Body of pancreas (tissue), 4 donors: ENCODE data around the gene SLCO1B1. TPM values are rescaled to one million over a fixed set of nuclear protein-coding genes. Genes with fewer than 3 reads are reported as not detected.
"Not testable (repeated sequence)": the region's sequence is repeated elsewhere in the genome, so short reads cannot be mapped to it uniquely, and the experiment has no call there.

Experiments used
- ATAC-seq: fragments of 150-250 bp; one replicate; pipeline ENCODE4 v1.9.1; 2016
- DNase-seq, 4 donors: peaks; one replicate each; pipeline ENCODE4 v3.0.0-alpha.2; 2019
- H3K27ac ChIP-seq, 4 donors: fragments of 200-600 bp; sonication (generic); 1 replicate in 3 of 4; 2 replicates in 1 of 4; pipeline versions ENCODE4 v1.5.1 to v1.6.1; 2016 to 2019; ENCODE audit warnings: mild to moderate bottlenecking in 1 of 4, mixed read lengths in 1 of 4, moderate library complexity in 1 of 4
- H3K27me3 ChIP-seq, 2 donors: fragments of 200-600 bp; sonication (generic); one replicate each; pipeline ENCODE4 v1.6.0; 2016; ENCODE audit warnings: mild to moderate bottlenecking in 1 of 2
- H3K36me3 ChIP-seq, 2 donors: fragments of 200-600 bp; sonication (generic); replicated peaks in 1 of 2; 2 replicates each; pipeline ENCODE4 v1.5.1; 2016; ENCODE audit warnings: low read depth in 2 of 2; ENCODE audit not compliant: insufficient read depth in 1 of 2
- H3K4me1 ChIP-seq: fragments of 200-600 bp; sonication (generic); one replicate; pipeline ENCODE4 v1.6.0; 2016
- H3K4me3 ChIP-seq, 2 donors: fragments of 200-600 bp; sonication (generic); 1 replicate in 1 of 2; 2 replicates in 1 of 2; pipeline ENCODE4 v1.5.1; 2016 to 2019
- H3K9me3 ChIP-seq, 3 donors: fragments of 200-600 bp; sonication (generic); 1 replicate in 2 of 3; 2 replicates in 1 of 3; pipeline ENCODE4 v1.5.1; 2016
- POLR2A ChIP-seq, 3 donors: fragments of 450-650 bp; IDR thresholded peaks; one replicate each; pipeline ENCODE4 v1.6.1; 2016; ENCODE audit warnings: antibody characterized with exemption in 3 of 3, mild to moderate bottlenecking in 2 of 3
- WGBS, 2 donors: methylation state at CpG; one replicate each; pipeline ENCODE4 v1.1.5; 2017; 5-methylcytosine and 5-hydroxymethylcytosine counted together
- intact Hi-C: fragments of 100-400 bp; cut with DNase I; formaldehyde crosslinking; loops from one replicate; pipeline ENCODE4 v1.15.1; 2023
- total RNA-seq, 2 donors: library from RNA; depleted of rRNA; stranded (reverse); fragments of >200 nt; gene quantifications; one replicate each; pipeline ENCODE4 v1.1.0, GENCODE V29; 2016
- TF ChIP-seq, protein P1 (sequence below), 7 experiments: fragments of 450-650 bp in 4 of 7; fragments of 200-600 bp in 3 of 7; sonication (generic) in 3 of 7; IDR thresholded peaks; one replicate each; pipeline ENCODE4 v1.5.1; 2016 to 2019; ENCODE audit warnings: antibody characterized with exemption in 7 of 7

Gene SLCO1B1
- total RNA-seq, 2 donors from 2014 or later: not detected

DNA sequence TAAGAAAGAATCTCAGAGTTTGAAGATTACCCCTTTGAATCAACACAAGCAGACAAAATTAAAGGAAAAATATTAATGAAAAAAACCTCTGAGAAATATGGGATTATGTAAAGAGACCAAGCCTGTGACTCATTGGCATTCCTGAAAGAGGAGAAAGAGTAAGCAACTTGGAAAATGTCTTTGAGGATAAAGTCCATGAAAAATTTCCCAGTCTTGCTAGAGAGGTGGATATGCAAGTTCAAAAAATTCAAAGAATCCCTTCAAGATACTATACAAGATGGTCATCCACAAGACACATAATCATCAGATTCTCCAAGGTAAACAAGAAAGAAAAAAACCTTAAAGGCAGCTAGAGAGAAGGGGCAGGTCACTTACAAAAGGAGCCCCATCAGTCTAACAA, 13.3 kb downstream of the SLCO1B1 start:
- Histone ChIP-seq H3K4me1 (peaks cover 5% of the 10 kb centered on the region), H3K27me3 (no peaks in the 10 kb centered on the region), H3K4me3 (no peak overlapping the region), H3K36me3 (no peaks in the 10 kb centered on the region), H3K27ac (no peak overlapping the region), H3K9me3 (no peaks in the 10 kb centered on the region)
- DNase-seq (no peak), ATAC-seq (no peak)
- intact Hi-C loops: no loop called here
- TF ChIP-seq POLR2A (IDR thresholded peaks at IDR 0.05): no peak
- TF ChIP-seq, protein P1, sequence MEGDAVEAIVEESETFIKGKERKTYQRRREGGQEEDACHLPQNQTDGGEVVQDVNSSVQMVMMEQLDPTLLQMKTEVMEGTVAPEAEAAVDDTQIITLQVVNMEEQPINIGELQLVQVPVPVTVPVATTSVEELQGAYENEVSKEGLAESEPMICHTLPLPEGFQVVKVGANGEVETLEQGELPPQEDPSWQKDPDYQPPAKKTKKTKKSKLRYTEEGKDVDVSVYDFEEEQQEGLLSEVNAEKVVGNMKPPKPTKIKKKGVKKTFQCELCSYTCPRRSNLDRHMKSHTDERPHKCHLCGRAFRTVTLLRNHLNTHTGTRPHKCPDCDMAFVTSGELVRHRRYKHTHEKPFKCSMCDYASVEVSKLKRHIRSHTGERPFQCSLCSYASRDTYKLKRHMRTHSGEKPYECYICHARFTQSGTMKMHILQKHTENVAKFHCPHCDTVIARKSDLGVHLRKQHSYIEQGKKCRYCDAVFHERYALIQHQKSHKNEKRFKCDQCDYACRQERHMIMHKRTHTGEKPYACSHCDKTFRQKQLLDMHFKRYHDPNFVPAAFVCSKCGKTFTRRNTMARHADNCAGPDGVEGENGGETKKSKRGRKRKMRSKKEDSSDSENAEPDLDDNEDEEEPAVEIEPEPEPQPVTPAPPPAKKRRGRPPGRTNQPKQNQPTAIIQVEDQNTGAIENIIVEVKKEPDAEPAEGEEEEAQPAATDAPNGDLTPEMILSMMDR (IDR thresholded peaks at IDR 0.05): no peak

DNA sequence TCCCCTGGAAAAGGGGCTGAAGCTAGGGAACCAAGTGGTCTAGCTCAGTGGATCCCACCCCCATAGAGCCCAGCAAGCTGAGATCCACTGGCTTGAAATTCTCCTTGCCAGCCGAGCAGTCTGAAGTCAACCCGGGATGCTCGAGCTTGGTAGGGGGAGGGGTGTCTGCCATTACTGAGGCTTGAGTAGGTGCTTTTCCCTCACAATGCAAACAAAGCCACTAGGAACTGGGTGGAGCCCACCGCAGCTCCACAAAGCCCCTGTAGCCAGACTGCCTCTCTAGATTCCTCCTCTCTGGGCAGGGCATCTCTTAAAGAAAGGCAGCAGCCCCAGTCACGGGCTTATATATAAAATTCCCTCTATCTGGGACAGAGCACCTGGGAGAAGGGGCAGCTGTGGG, 18.9 kb downstream of the SLCO1B1 start:
- H3K27ac ChIP-seq, H3K36me3 ChIP-seq, H3K4me1 ChIP-seq, DNase-seq, ATAC-seq, intact Hi-C loops, H3K9me3 ChIP-seq, H3K4me3 ChIP-seq, H3K27me3 ChIP-seq: not testable (repeated sequence)
- 35 to 59% methylated on average over 3 to 5 of the region's 5 CpGs for WGBS, 2 donors

DNA sequence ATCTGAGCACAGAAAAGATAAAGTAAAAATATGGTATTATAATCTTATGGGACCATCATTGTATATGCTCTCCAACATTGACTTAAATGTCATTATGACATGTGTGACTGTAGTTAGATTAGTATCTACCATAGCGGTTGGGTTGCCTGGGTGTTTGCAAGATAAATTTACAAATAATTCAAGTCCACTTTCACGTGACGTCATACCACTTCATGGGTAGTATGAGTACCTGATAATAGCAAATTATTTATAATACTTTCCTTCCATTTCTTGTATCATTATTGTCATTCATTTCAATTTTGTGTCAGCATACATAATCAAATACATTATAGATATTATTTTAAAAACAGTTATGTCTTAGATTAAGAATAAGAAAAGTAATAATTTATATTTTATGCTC, 20.2 kb downstream of the SLCO1B1 start:
- DNase-seq: no peak
- Histone ChIP-seq H3K27me3 (no peaks in the 10 kb centered on the region), H3K4me3 (no peak overlapping the region), H3K9me3 (no peaks in the 10 kb centered on the region), H3K27ac (no peak overlapping the region), H3K36me3 (no peaks in the 10 kb centered on the region), H3K4me1 (no peaks in the 10 kb centered on the region)
- intact Hi-C loops: no loop called here
- 65 to 69% methylated on average over 3 of the region's 3 CpGs for WGBS, 2 donors
- ATAC-seq: no peak
- TF ChIP-seq POLR2A (IDR thresholded peaks at IDR 0.05): no peak
- TF ChIP-seq, protein P1 (IDR thresholded peaks at IDR 0.05): no peak

DNA sequence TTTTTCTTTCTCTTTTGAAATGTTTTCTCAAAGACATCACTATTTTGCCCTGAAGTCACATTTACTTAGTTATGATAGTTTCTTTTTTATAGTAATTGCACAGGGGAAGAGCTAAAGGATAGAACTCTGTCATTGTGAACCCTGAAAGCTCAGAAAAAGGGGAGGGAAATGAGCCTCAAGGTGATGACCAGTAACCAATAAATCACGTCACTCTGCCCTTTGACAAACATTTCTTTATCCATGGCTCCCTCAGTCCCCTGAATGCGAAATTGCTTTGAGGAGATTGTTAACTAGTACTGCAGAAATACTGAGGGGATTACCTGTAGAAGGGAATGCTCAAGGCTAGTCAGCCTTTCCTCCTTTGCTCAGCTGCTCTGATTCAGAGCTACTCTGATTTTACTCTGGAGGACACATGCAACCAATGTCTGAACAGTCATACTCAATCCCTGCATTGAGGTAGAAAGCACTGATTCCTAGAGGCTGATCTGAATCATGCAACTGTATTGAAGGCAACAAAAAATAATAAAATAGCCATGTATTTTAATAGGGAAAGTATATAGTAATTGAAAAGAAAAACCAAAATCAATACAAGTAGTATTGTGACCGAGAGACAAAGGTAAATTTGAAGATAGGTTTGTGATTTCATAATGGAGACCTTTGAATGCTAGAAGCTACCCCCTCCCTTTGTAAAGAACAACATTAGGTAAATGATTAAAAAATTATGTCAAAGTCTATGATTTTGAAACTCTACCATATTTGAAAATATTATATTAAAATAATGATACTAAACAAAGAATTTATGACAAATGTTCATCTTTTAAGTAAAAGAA, 24.7 kb downstream of the SLCO1B1 start:
- Histone ChIP-seq H3K9me3 (no peaks in the 10 kb centered on the region), H3K4me3 (no peak overlapping the region), H3K4me1 (no peaks in the 10 kb centered on the region), H3K27me3 (no peaks in the 10 kb centered on the region), H3K27ac (no peak overlapping the region), H3K36me3 (no peaks in the 10 kb centered on the region)
- intact Hi-C loops: no loop called here
- ATAC-seq (no peak), DNase-seq (no peak)
- TF ChIP-seq POLR2A (IDR thresholded peaks at IDR 0.05): no peak
- TF ChIP-seq, protein P1 (IDR thresholded peaks at IDR 0.05): no peak
- WGBS, 2 donors: 60 to 66% methylated on average over 3 of the region's 3 CpGs

DNA sequence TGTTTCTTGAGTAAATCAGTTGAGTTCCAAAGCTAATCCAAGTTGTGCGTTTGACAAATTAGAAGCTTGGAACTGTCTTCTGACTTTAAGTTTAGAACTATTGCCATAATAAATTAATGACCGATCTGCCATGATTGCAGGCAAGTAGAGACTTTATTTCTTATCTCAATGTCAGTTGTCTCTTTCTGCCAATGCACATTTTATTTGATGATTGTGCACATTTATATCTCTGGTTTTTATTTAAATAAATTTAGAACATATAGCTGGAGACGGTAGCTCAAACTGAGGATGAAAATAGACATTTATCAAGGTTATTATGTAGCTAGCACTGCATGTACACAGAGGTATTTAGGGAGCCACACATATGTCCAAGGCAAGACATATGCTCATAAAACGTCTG, 34.1 kb downstream of the SLCO1B1 start:
- 42 to 43% methylated on average over 4 of the region's 4 CpGs for WGBS, 2 donors
- Histone ChIP-seq H3K27ac (no peak overlapping the region), H3K9me3 (no peaks in the 10 kb centered on the region), H3K4me1 (no peaks in the 10 kb centered on the region), H3K27me3 (no peaks in the 10 kb centered on the region), H3K4me3 (no peak overlapping the region), H3K36me3 (no peaks in the 10 kb centered on the region)
- TF ChIP-seq POLR2A (IDR thresholded peaks at IDR 0.05): no peak
- TF ChIP-seq, protein P1 (IDR thresholded peaks at IDR 0.05): no peak
- intact Hi-C loops: loop anchor here (10.0 kb wide), 1 partner anchor 220 kb away; no protein-coding TSS in a partner anchor
- no peak for ATAC-seq
- DNase-seq: no peak
